CD14-positive monocyte (primary cell): Measurements from ENCODE around the gene PACSIN1. TPM values are rescaled to one million over a fixed set of nuclear protein-coding genes. Genes with fewer than 3 reads are reported as not detected.
A peak's percentile ranks its signal among the peaks of the same experiment; 100 is the strongest.

ENCODE experiments used
- DNase-seq, 3 donors: peaks; one replicate each; pipeline ENCODE4 v3.0.0-alpha.2; 2011 to 2022
- H2AFZ ChIP-seq: 2 replicates; pipeline ENCODE4 v1.6.0; 2012; ENCODE audit warnings: mild to moderate bottlenecking, low read depth, low read length, inconsistent platforms; ENCODE audit not compliant: insufficient read depth, poor library complexity, severe bottlenecking
- H3K27ac ChIP-seq, 2 donors: 1 replicate in 1 of 2; 2 replicates in 1 of 2; pipeline ENCODE4 v1.5.1; 2012 to 2013; ENCODE audit warnings: low read length in 2 of 2, control low read depth in 1 of 2, inconsistent platforms in 1 of 2, low read depth in 1 of 2, mild to moderate bottlenecking in 1 of 2
- H3K27me3 ChIP-seq, 2 donors: one replicate each; pipeline versions ENCODE4 v1.6.0 to v1.6.1; 2011 to 2013; ENCODE audit warnings: low read length in 2 of 2; ENCODE audit not compliant: control insufficient read depth in 2 of 2, insufficient read depth in 2 of 2
- H3K36me3 ChIP-seq, 2 donors: replicated peaks in 1 of 2; 1 replicate in 1 of 2; 2 replicates in 1 of 2; pipeline versions ENCODE4 v1.5.1 to v1.6.1; 2012 to 2013; ENCODE audit warnings: low read length in 2 of 2, control low read depth in 1 of 2, inconsistent platforms in 1 of 2, mild to moderate bottlenecking in 1 of 2; ENCODE audit not compliant: insufficient read depth in 2 of 2, control insufficient read depth in 1 of 2
- H3K4me1 ChIP-seq, 2 donors: 1 replicate in 1 of 2; 2 replicates in 1 of 2; pipeline versions ENCODE4 v1.5.1 to v1.6.1; 2012 to 2013; ENCODE audit warnings: low read length in 2 of 2, control low read depth in 1 of 2, inconsistent platforms in 1 of 2, mild to moderate bottlenecking in 1 of 2, moderate library complexity in 1 of 2; ENCODE audit not compliant: insufficient read depth in 2 of 2, control insufficient read depth in 1 of 2
- H3K4me2 ChIP-seq: replicated peaks from 2 replicates; pipeline ENCODE3; 2012; ENCODE audit warnings: low read length, moderate library complexity, mild to moderate bottlenecking; ENCODE audit not compliant: poor library complexity, severe bottlenecking; ENCODE audit errors: extremely low read depth
- H3K4me3 ChIP-seq, 3 experiments: fragments of 200-600 bp in 1 of 3; sonication (generic) in 1 of 3; replicated peaks in 1 of 3; 1 replicate in 2 of 3; 2 replicates in 1 of 3; pipeline ENCODE4 v1.5.1; 2011 to 2013; ENCODE audit warnings: low read length in 3 of 3, mild to moderate bottlenecking in 3 of 3, control low read depth in 2 of 3, low read depth in 2 of 3, inconsistent platforms in 1 of 3, moderate library complexity in 1 of 3
- H3K79me2 ChIP-seq: 2 replicates; pipeline ENCODE4 v1.6.0; 2012; ENCODE audit warnings: mild to moderate bottlenecking, control low read depth, inconsistent platforms, low read length, moderate library complexity; ENCODE audit not compliant: insufficient read depth
- H3K9ac ChIP-seq: 2 replicates; pipeline ENCODE4 v1.6.0; 2017; ENCODE audit warnings: low read length, mild to moderate bottlenecking; ENCODE audit not compliant: insufficient read depth, poor library complexity, severe bottlenecking
- H3K9me3 ChIP-seq, 2 donors: replicated peaks in 1 of 2; 1 replicate in 1 of 2; 2 replicates in 1 of 2; pipeline versions ENCODE4 v1.5.1 to v1.6.1; 2012 to 2013; ENCODE audit warnings: low read length in 2 of 2, control low read depth in 1 of 2; ENCODE audit not compliant: control insufficient read depth in 1 of 2, insufficient read depth in 1 of 2
- H4K20me1 ChIP-seq: 2 replicates; pipeline ENCODE4 v1.6.0; 2012; ENCODE audit warnings: mild to moderate bottlenecking, low read length, control low read depth, moderate library complexity; ENCODE audit not compliant: insufficient read depth
- H3K27ac Mint-ChIP-seq, 7 donors: one replicate each; pipeline ENCODE4 v1.8.0; 2020; ENCODE audit warnings: mild to moderate bottlenecking in 7 of 7, mixed read lengths in 7 of 7, moderate library complexity in 6 of 7, inconsistent platforms in 2 of 7
- H3K27me3 Mint-ChIP-seq, 3 donors: one replicate each; pipeline ENCODE4 v1.8.0; 2021 to 2022; ENCODE audit warnings: low read depth in 3 of 3, mild to moderate bottlenecking in 3 of 3, mixed read lengths in 3 of 3, moderate library complexity in 3 of 3, inconsistent platforms in 1 of 3
- H3K36me3 Mint-ChIP-seq, 2 donors: one replicate each; pipeline ENCODE4 v1.8.0; 2020; ENCODE audit warnings: mixed read lengths in 2 of 2, inconsistent platforms in 1 of 2, mild to moderate bottlenecking in 1 of 2
- H3K4me1 Mint-ChIP-seq: one replicate; pipeline ENCODE4 v1.8.0; 2020; ENCODE audit warnings: mild to moderate bottlenecking, mixed read lengths
- H3K4me3 Mint-ChIP-seq, 2 donors: one replicate each; pipeline ENCODE4 v1.8.0; 2020; ENCODE audit warnings: mild to moderate bottlenecking in 2 of 2, mixed read lengths in 2 of 2, moderate library complexity in 1 of 2
- H3K9me3 Mint-ChIP-seq, 7 donors: one replicate each; pipeline ENCODE4 v1.8.0; 2020 to 2022; ENCODE audit warnings: mixed read lengths in 7 of 7, mild to moderate bottlenecking in 6 of 7, moderate library complexity in 6 of 7, inconsistent platforms in 2 of 7
- CTCF ChIP-seq: fragments of 200-600 bp; IDR thresholded peaks from one replicate; pipeline ENCODE4 v1.8.0; 2022; ENCODE audit warnings: antibody characterized with exemption, mild to moderate bottlenecking
- WGBS: methylation state at CpG from one replicate; pipeline ENCODE4 v1.1.5; 2013; ENCODE audit warnings: missing lambda C conversion rate; ENCODE audit not compliant: insufficient coverage; 5-methylcytosine and 5-hydroxymethylcytosine counted together
- intact Hi-C, 2 donors: fragments of 100-400 bp; cut with micrococcal nuclease; formaldehyde crosslinking; loops; one replicate each; pipeline versions ENCODE4 v1.15.0 to v1.15.1; 2023
- polyA plus RNA-seq, 3 donors: library from polyadenylated mRNA; depleted of rRNA in 1 of 3; unstranded in 2 of 3; stranded (reverse) in 1 of 3; fragments of 300-500 nt in 2 of 3; fragments of >200 nt in 1 of 3; fragmentation: Illumina TruSeq in 2 of 3; gene quantifications; 1 replicate in 2 of 3; 2 replicates in 1 of 3; pipeline ENCODE4 v1.2.3, GENCODE V29; 2012 to 2021

Gene PACSIN1
- polyA plus RNA-seq, 3 donors = not detected

- H3K4me3 ChIP-seq = no peak overlapping the region
- H3K9ac ChIP-seq = no peak overlapping the region
- no peak overlapping the region for H3K27ac ChIP-seq
- no peak overlapping the region for H2AFZ ChIP-seq
- H4K20me1 ChIP-seq = no peaks in the 10 kb centered on the region
- no peaks in the 10 kb centered on the region for H3K36me3 ChIP-seq
- Mint-ChIP-seq H3K27me3 (peaks cover 1 to 6% (median 3%) of the 10 kb centered on the region in 3 donors), H3K4me3 (no peak overlapping the region), H3K36me3 (no peaks in the 10 kb centered on the region), H3K9me3 (peaks cover 0 to 4% (median 0%) of the 10 kb centered on the region in 7 donors), H3K27ac (no peak overlapping the region), H3K4me1 (no peaks in the 10 kb centered on the region)
- TF ChIP-seq CTCF = no peak
- H3K27me3 ChIP-seq = no peaks in the 10 kb centered on the region
- WGBS = 94% methylated on average over 11 of the region's 15 CpGs
- H3K9me3 ChIP-seq = no peaks in the 10 kb centered on the region
- no peaks in the 10 kb centered on the region for H3K4me1 ChIP-seq
- H3K4me2 ChIP-seq = no peak overlapping the region
- DNase-seq = no peak
- H3K79me2 ChIP-seq = no peaks in the 10 kb centered on the region
- intact Hi-C loops = no loop called here
These were observed 97.1 kb downstream of the PACSIN1 start for GRCh38 chr6:34562861-34563512.

GRCh38 chr6:34563513-34563870 is 97.6 kb downstream of the PACSIN1 start:
- Histone ChIP-seq H3K79me2 (no peaks in the 10 kb centered on the region), H3K9me3 (no peaks in the 10 kb centered on the region), H3K27ac (no peak overlapping the region), H3K4me3 (no peak overlapping the region), H3K4me2 (no peak overlapping the region), H3K9ac (no peak overlapping the region), H4K20me1 (no peaks in the 10 kb centered on the region), H3K27me3 (no peaks in the 10 kb centered on the region), H3K4me1 (no peaks in the 10 kb centered on the region), H2AFZ (no peak overlapping the region), H3K36me3 (no peaks in the 10 kb centered on the region)
- Mint-ChIP-seq H3K4me1 (no peaks in the 10 kb centered on the region), H3K4me3 (peak overlapping the region in 1 of 2 donors; percentile 43), H3K36me3 (no peaks in the 10 kb centered on the region), H3K27ac (peak overlapping the region in 1 of 7 donors; percentile 6), H3K27me3 (peaks cover 3 to 6% (median 4%) of the 10 kb centered on the region in 3 donors), H3K9me3 (no peaks in the 10 kb centered on the region)
- no peak for TF ChIP-seq CTCF
- intact Hi-C loops = no loop called here
- WGBS = 93% methylated on average over 5 of the region's 7 CpGs
- DNase-seq = no peak
